HL-60 (cell line): Measurements from ENCODE around the gene IL5.

Experiments used
- DNase-seq, 2 experiments: peaks; one replicate each; pipeline ENCODE4 v3.0.0-alpha.2; 2010 to 2020; ENCODE audit warnings: low read depth in 1 of 2, low spot score in 1 of 2
- H3K27ac ChIP-seq: fragments of 250-450 bp; sonication (Bioruptor Pico); replicated peaks from 2 replicates; pipeline ENCODE4 v1.5.1; 2020; ENCODE audit warnings: mild to moderate bottlenecking, moderate library complexity
- H3K27me3 ChIP-seq: fragments of 250-450 bp; sonication (Bioruptor Pico); 2 replicates; pipeline ENCODE4 v1.5.1; 2021; ENCODE audit warnings: mild to moderate bottlenecking, moderate library complexity; ENCODE audit not compliant: insufficient read depth, poor library complexity, severe bottlenecking
- H3K4me3 ChIP-seq: replicated peaks from 2 replicates; pipeline ENCODE4 v1.5.1; 2011; ENCODE audit warnings: mild to moderate bottlenecking, control low read depth, low read length; ENCODE audit not compliant: insufficient read depth
- CTCF ChIP-seq: IDR thresholded peaks from one replicate; pipeline ENCODE4 v1.5.1; 2011; ENCODE audit warnings: low read length, control low read depth, inconsistent platforms; ENCODE audit not compliant: insufficient read depth
- GABPA ChIP-seq: IDR thresholded peaks from 2 replicates; pipeline ENCODE4 v1.6.1; 2012; ENCODE audit warnings: low read depth
- POLR2AphosphoS5 ChIP-seq: IDR thresholded peaks from 2 replicates; pipeline ENCODE4 v1.6.1; 2012; ENCODE audit warnings: low read depth
- REST ChIP-seq: IDR thresholded peaks from 2 replicates; pipeline ENCODE4 v1.6.1; 2012; ENCODE audit warnings: low read depth; ENCODE audit not compliant: insufficient replicate concordance
- SPI1 ChIP-seq: IDR thresholded peaks from 2 replicates; pipeline ENCODE4 v1.6.1; 2012; ENCODE audit warnings: low read depth, mild to moderate bottlenecking, borderline replicate concordance

IL5 gene

GRCh38 chr5:132500931-132501628 lies 42.2 kb downstream of the IL5 start:
- TF ChIP-seq SPI1 (no peak), CTCF (peak; percentile 15), REST (no peak)
- DNase-seq, result peak; percentile 60 to 63
- Histone ChIP-seq H3K4me3 (no peak overlapping the region), H3K27me3 (no peaks in the 10 kb centered on the region), H3K27ac (no peak overlapping the region)

- H3K27ac ChIP-seq, result no peak overlapping the region
These were observed 42.9 kb downstream of the IL5 start for GRCh38 chr5:132500244-132500930.

More at GRCh38 chr5:132500244-132500930, 42.9 kb downstream of the IL5 start:
- no peaks in the 10 kb centered on the region for H3K27me3 ChIP-seq
- TF ChIP-seq GABPA, result no peak
- TF ChIP-seq POLR2AphosphoS5, result no peak
- no peak for TF ChIP-seq SPI1
- TF ChIP-seq REST, result no peak
- no peak for TF ChIP-seq CTCF
- no peak for DNase-seq
- H3K4me3 ChIP-seq, result no peak overlapping the region
